ENCODE results near the gene MSH3. TPM values are rescaled to one million over a fixed set of nuclear protein-coding genes. Genes with fewer than 3 reads are reported as not detected.

Gene MSH3
- total RNA-seq, 1 donor from 2014 or later: 13.0 TPM

DNA sequence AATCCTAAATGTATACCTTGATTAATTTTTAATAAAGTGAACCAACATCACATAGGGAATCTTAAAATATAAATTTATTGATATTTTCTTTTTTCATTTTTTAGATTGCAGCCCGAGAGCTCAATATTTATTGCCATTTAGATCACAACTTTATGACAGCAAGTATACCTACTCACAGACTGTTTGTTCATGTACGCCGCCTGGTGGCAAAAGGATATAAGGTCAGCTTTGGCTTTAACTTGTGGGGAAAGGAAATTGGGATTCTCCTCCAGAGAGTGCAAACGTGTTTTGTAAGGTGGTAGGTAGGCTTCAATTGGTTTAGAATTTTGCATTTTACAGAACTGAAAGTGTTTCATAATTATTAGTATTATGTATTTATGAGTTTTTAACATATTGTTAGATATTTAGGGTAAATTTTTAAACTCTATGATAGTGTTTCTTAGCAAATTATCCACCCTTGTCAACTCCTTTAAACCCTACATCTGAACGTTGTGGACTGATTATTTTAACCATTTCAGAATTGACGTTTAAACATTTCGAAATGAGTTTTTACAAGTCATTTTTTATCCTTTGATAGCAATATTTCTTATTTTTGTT lies 17.8 kb downstream of the MSH3 start:
- no peaks in the 10 kb centered on the region for H3K27me3 Mint-ChIP-seq (ENCODE audit: unreplicated experiment)
- H3K27ac Mint-ChIP-seq (ENCODE audit: unreplicated experiment): no peak overlapping the region
- peak; percentile 93 for TF ChIP-seq CTCF (IDR thresholded peaks at IDR 0.05; ENCODE audit: unreplicated experiment)
- DNase-seq (ENCODE audit: low spot score): peak; percentile 77
- H3K9me3 Mint-ChIP-seq (ENCODE audit: unreplicated experiment): no peaks in the 10 kb centered on the region
- H3K4me1 Mint-ChIP-seq (ENCODE audit: unreplicated experiment): peaks cover 2% of the 10 kb centered on the region
- peaks cover 4% of the 10 kb centered on the region for H3K36me3 Mint-ChIP-seq (ENCODE audit: low read depth, unreplicated experiment)
- no peak overlapping the region for H3K4me3 Mint-ChIP-seq (ENCODE audit: unreplicated experiment)

DNA sequence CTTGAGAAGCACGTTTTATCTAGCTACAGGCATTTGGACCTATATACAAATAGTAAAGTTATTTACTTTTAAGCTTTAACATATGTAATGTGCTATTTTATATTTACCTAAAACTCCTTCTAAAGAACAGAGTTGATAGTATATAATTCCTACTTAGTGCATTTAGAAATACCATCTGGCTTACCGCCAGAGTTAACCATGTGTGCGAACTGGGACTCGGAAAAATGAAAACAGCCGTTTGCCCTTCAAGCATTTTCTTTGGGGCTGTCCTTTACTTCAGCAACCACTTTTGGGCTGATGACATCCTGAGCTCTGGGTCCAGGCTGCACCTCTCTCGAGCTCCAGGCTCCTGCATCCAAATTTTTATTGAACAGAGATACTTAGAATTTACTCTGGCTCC lies 22.3 kb downstream of the MSH3 start:
- no peak for DNase-seq (ENCODE audit: low spot score)
- Mint-ChIP-seq H3K27me3 (ENCODE audit: unreplicated experiment) (no peaks in the 10 kb centered on the region), H3K9me3 (ENCODE audit: unreplicated experiment) (no peaks in the 10 kb centered on the region), H3K36me3 (ENCODE audit: low read depth, unreplicated experiment) (peaks cover 4% of the 10 kb centered on the region), H3K4me1 (ENCODE audit: unreplicated experiment) (peaks cover 2% of the 10 kb centered on the region), H3K4me3 (ENCODE audit: unreplicated experiment) (no peak overlapping the region), H3K27ac (ENCODE audit: unreplicated experiment) (no peak overlapping the region)
- TF ChIP-seq CTCF (IDR thresholded peaks at IDR 0.05; ENCODE audit: unreplicated experiment): no peak

GRCh38 chr5:80686757-80687156 lies 32.3 kb downstream of the MSH3 start:
- Mint-ChIP-seq H3K9me3 (ENCODE audit: unreplicated experiment) (no peaks in the 10 kb centered on the region), H3K4me3 (ENCODE audit: unreplicated experiment) (no peak overlapping the region), H3K36me3 (ENCODE audit: low read depth, unreplicated experiment) (peaks cover 4% of the 10 kb centered on the region), H3K27ac (ENCODE audit: unreplicated experiment) (no peak overlapping the region), H3K4me1 (ENCODE audit: unreplicated experiment) (no peaks in the 10 kb centered on the region), H3K27me3 (ENCODE audit: unreplicated experiment) (no peaks in the 10 kb centered on the region)
- TF ChIP-seq CTCF (IDR thresholded peaks at IDR 0.05; ENCODE audit: unreplicated experiment): peak; percentile 56
- no peak for DNase-seq (ENCODE audit: low spot score)

GRCh38 chr5:80688648-80689420 lies 34.4 kb downstream of the MSH3 start:
- no peak for TF ChIP-seq CTCF (IDR thresholded peaks at IDR 0.05; ENCODE audit: unreplicated experiment)
- no peaks in the 10 kb centered on the region for H3K9me3 Mint-ChIP-seq (ENCODE audit: unreplicated experiment)
- no peak overlapping the region for H3K4me3 Mint-ChIP-seq (ENCODE audit: unreplicated experiment)
- H3K27ac Mint-ChIP-seq (ENCODE audit: unreplicated experiment): no peak overlapping the region
- peaks cover 1% of the 10 kb centered on the region for H3K4me1 Mint-ChIP-seq (ENCODE audit: unreplicated experiment)
- H3K27me3 Mint-ChIP-seq (ENCODE audit: unreplicated experiment): no peaks in the 10 kb centered on the region
- peaks cover under 1% of the 10 kb centered on the region for H3K36me3 Mint-ChIP-seq (ENCODE audit: low read depth, unreplicated experiment)
- no peak for DNase-seq (ENCODE audit: low spot score)

GRCh38 chr5:80689627-80690026 lies 35.2 kb downstream of the MSH3 start:
- no peak overlapping the region for H3K27ac Mint-ChIP-seq (ENCODE audit: unreplicated experiment)
- H3K4me1 Mint-ChIP-seq (ENCODE audit: unreplicated experiment): peaks cover 4% of the 10 kb centered on the region
- no peak overlapping the region for H3K4me3 Mint-ChIP-seq (ENCODE audit: unreplicated experiment)
- no peaks in the 10 kb centered on the region for H3K36me3 Mint-ChIP-seq (ENCODE audit: low read depth, unreplicated experiment)
- no peak for TF ChIP-seq CTCF (IDR thresholded peaks at IDR 0.05; ENCODE audit: unreplicated experiment)
- H3K27me3 Mint-ChIP-seq (ENCODE audit: unreplicated experiment): no peaks in the 10 kb centered on the region
- no peaks in the 10 kb centered on the region for H3K9me3 Mint-ChIP-seq (ENCODE audit: unreplicated experiment)
- no peak for DNase-seq (ENCODE audit: low spot score)
